Ovary (tissue), 3 donors: ENCODE measurements around the gene TRIP13.

Experiments
- CTCF ChIP-seq, 3 donors: fragments of 450-650 bp in 2 of 3; fragments of 200-600 bp in 1 of 3; IDR thresholded peaks; one replicate each; pipeline versions ENCODE4 v1.5.1 to v1.8.0; 2016 to 2022; ENCODE audit warnings: antibody characterized with exemption in 3 of 3, mild to moderate bottlenecking in 1 of 3
- POLR2A ChIP-seq: fragments of 450-650 bp; IDR thresholded peaks from one replicate; pipeline ENCODE4 v1.6.1; 2017; ENCODE audit warnings: antibody characterized with exemption, mild to moderate bottlenecking, moderate library complexity
- donor health status: DM: no; HTN: no; CAD: no.

GRCh38 chr5:955886-956761 lies 63.4 kb downstream of the TRIP13 start:
- no peak for TF ChIP-seq CTCF (IDR thresholded peaks at IDR 0.05)
- no peak for TF ChIP-seq POLR2A
